Liver (tissue), 9 donors: ENCODE data around the gene DST. TPM values are rescaled to one million over a fixed set of nuclear protein-coding genes. Genes with fewer than 3 reads are reported as not detected.

Experiments used
- DNase-seq: peaks from one replicate; pipeline ENCODE4 v3.0.0-alpha.2; 2017; ENCODE audit warnings: low spot score
- H3K27ac ChIP-seq, 2 donors: one replicate each; pipeline ENCODE4 v1.7.0; 2013; ENCODE audit warnings: inconsistent platforms in 2 of 2, low read length in 2 of 2, control low read depth in 1 of 2, low read depth in 1 of 2, mild to moderate bottlenecking in 1 of 2
- H3K27me3 ChIP-seq, 4 donors: one replicate each; pipeline versions ENCODE4 v1.6.1 to v1.7.0; 2013; ENCODE audit warnings: low read length in 3 of 4, inconsistent platforms in 1 of 4, mild to moderate bottlenecking in 1 of 4, moderate library complexity in 1 of 4; ENCODE audit not compliant: control insufficient read depth in 4 of 4, insufficient read depth in 4 of 4
- H3K36me3 ChIP-seq, 4 donors: one replicate each; pipeline versions ENCODE4 v1.6.1 to v1.7.0; 2013; ENCODE audit warnings: low read length in 3 of 4, mild to moderate bottlenecking in 3 of 4, low read depth in 1 of 4, moderate library complexity in 1 of 4; ENCODE audit not compliant: control insufficient read depth in 4 of 4, insufficient read depth in 3 of 4
- H3K4me1 ChIP-seq, 4 donors: one replicate each; pipeline versions ENCODE4 v1.6.1 to v1.7.0; 2013; ENCODE audit warnings: low read length in 3 of 4, mild to moderate bottlenecking in 3 of 4, moderate library complexity in 1 of 4; ENCODE audit not compliant: control insufficient read depth in 4 of 4, insufficient read depth in 4 of 4
- H3K4me3 ChIP-seq, 3 donors: one replicate each; pipeline versions ENCODE4 v1.6.1 to v1.7.0; 2013; ENCODE audit warnings: low read length in 3 of 3, control low read depth in 1 of 3, low read depth in 1 of 3, mild to moderate bottlenecking in 1 of 3
- H3K9ac ChIP-seq, 2 donors: one replicate each; pipeline ENCODE4 v1.7.0; 2013; ENCODE audit warnings: low read length in 2 of 2, mild to moderate bottlenecking in 2 of 2, moderate library complexity in 2 of 2, control low read depth in 1 of 2, low read depth in 1 of 2
- H3K9me3 ChIP-seq, 4 donors: one replicate each; pipeline versions ENCODE4 v1.6.1 to v1.7.0; 2013; ENCODE audit warnings: low read length in 3 of 4; ENCODE audit not compliant: control insufficient read depth in 4 of 4
- ATF3 ChIP-seq: IDR thresholded peaks from 2 replicates; pipeline ENCODE4 v1.6.1; 2016; ENCODE audit warnings: antibody characterized with exemption
- EGR1 ChIP-seq, 2 donors: IDR thresholded peaks; 2 replicates each; pipeline ENCODE4 v1.6.1; 2016 to 2018; ENCODE audit warnings: antibody characterized with exemption in 2 of 2, low read depth in 2 of 2
- FOXA2 ChIP-seq: IDR thresholded peaks from 2 replicates; pipeline ENCODE4 v1.6.1; 2016; ENCODE audit warnings: antibody characterized with exemption
- GABPA ChIP-seq, 2 donors: IDR thresholded peaks in 1 of 2; conservative IDR thresholded peaks in 1 of 2; 2 replicates each; pipeline ENCODE4 v1.6.1; 2016; ENCODE audit warnings: antibody characterized with exemption in 2 of 2, mild to moderate bottlenecking in 1 of 2, moderate library complexity in 1 of 2
- HNF4A ChIP-seq, 2 donors: conservative IDR thresholded peaks; 2 replicates each; pipeline ENCODE4 v1.6.1; 2016; ENCODE audit warnings: antibody characterized with exemption in 2 of 2, mild to moderate bottlenecking in 2 of 2
- HNF4G ChIP-seq: IDR thresholded peaks from 2 replicates; pipeline ENCODE4 v1.6.1; 2016; ENCODE audit warnings: antibody characterized with exemption
- JUND ChIP-seq, 2 donors: IDR thresholded peaks; 2 replicates each; pipeline ENCODE4 v1.6.1; 2016; ENCODE audit warnings: antibody characterized with exemption in 2 of 2
- NR2F2 ChIP-seq: IDR thresholded peaks from 2 replicates; pipeline ENCODE4 v1.6.1; 2016; ENCODE audit warnings: antibody characterized with exemption
- RXRA ChIP-seq, 2 donors: IDR thresholded peaks; 2 replicates each; pipeline ENCODE4 v1.6.1; 2017 to 2018; ENCODE audit warnings: antibody characterized with exemption in 2 of 2, mild to moderate bottlenecking in 1 of 2
- YY1 ChIP-seq: IDR thresholded peaks from 2 replicates; pipeline ENCODE4 v1.6.1; 2016; ENCODE audit warnings: antibody characterized with exemption, mild to moderate bottlenecking
- WGBS: extraction: QIAGEN DNeasy Blood & Tissue Kit; methylation state at CpG from one replicate; pipeline ENCODE4 v1.1.7; 2013; 5-methylcytosine and 5-hydroxymethylcytosine counted together
- polyA plus RNA-seq, 2 donors: library from polyadenylated mRNA; stranded (reverse) in 1 of 2; unstranded in 1 of 2; fragments of 200-250 nt in 1 of 2; fragments of >200 nt in 1 of 2; fragmentation: Nextera tagmentation in 1 of 2; extraction: Ambion mirVana in 1 of 2; gene quantifications; one replicate each; pipeline versions ENCODE4 v1.2.1 to v1.2.3, GENCODE V29; 2013 to 2015
- total RNA-seq, 2 donors: library from RNA; depleted of rRNA; stranded (reverse); fragments of >200 nt; gene quantifications; one replicate each; pipeline ENCODE4 v1.2.3, GENCODE V29; 2014
- TF ChIP-seq, protein P1 (sequence below): IDR thresholded peaks from 2 replicates; pipeline ENCODE4 v1.6.1; 2016; ENCODE audit warnings: antibody characterized with exemption
- TF ChIP-seq, protein P2 (sequence below): fragments of 150-350 bp; IDR thresholded peaks from 2 replicates; pipeline ENCODE4 v1.5.1; 2017; ENCODE audit warnings: improper control_type of control experiment, low read depth, low read length; ENCODE audit not compliant: missing input control
- TF ChIP-seq, protein P3 (sequence below): IDR thresholded peaks from 2 replicates; pipeline ENCODE4 v1.6.1; 2016; ENCODE audit warnings: antibody characterized with exemption
- donor health status: healthy.
- donor health status: healthy.
- donor health status: healthy.
- donor health status: healthy.
- donor health status: healthy.

DST gene
- total and polyA plus RNA-seq, 4 donors: 30.5 to 234 (median 86.7) TPM

DNA sequence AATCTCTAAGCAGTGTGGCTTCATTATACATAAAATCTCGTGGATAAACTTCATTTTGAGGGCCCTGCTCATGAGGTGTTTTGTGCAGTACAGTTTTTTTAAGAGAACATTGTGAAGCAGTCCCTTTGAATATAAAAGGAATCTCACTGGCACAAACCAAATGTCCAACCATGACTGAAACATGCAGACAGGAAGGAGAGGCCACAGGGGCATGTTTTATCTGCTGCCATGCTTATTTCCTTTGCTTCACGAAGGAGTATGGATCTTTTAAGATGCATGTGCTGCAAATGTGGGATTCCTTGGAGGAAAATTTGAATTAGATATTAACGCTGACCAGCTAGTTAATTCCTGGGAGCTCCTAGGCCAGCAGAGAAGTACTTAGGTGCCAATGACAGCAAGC, 192.3 kb downstream of the DST start:
- WGBS: 74% methylated on average over 3 of the region's 3 CpGs
- Histone ChIP-seq H3K4me1 (peaks cover 8 to 25% (median 24%) of the 10 kb centered on the region in 4 donors), H3K36me3 (no peaks in the 10 kb centered on the region), H3K27ac (peak overlapping the region; percentile 0 to 72), H3K27me3 (no peaks in the 10 kb centered on the region), H3K9me3 (no peaks in the 10 kb centered on the region), H3K9ac (no peak overlapping the region), H3K4me3 (no peak overlapping the region)
- TF ChIP-seq RXRA (IDR thresholded peaks at IDR 0.05) (no peak), YY1 (no peak), FOXA2 (no peak)
- TF ChIP-seq, protein P1, sequence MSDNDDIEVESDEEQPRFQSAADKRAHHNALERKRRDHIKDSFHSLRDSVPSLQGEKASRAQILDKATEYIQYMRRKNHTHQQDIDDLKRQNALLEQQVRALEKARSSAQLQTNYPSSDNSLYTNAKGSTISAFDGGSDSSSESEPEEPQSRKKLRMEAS: no peak
- TF ChIP-seq, protein P2, sequence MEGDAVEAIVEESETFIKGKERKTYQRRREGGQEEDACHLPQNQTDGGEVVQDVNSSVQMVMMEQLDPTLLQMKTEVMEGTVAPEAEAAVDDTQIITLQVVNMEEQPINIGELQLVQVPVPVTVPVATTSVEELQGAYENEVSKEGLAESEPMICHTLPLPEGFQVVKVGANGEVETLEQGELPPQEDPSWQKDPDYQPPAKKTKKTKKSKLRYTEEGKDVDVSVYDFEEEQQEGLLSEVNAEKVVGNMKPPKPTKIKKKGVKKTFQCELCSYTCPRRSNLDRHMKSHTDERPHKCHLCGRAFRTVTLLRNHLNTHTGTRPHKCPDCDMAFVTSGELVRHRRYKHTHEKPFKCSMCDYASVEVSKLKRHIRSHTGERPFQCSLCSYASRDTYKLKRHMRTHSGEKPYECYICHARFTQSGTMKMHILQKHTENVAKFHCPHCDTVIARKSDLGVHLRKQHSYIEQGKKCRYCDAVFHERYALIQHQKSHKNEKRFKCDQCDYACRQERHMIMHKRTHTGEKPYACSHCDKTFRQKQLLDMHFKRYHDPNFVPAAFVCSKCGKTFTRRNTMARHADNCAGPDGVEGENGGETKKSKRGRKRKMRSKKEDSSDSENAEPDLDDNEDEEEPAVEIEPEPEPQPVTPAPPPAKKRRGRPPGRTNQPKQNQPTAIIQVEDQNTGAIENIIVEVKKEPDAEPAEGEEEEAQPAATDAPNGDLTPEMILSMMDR: no peak
- DNase-seq: no peak

GRCh38 chr6:56448046-56448445, 194.6 kb downstream of the DST start:
- H3K4me3 ChIP-seq: no peak overlapping the region
- whole genome bisulfite sequencing: 45% methylated on average over 1 of the region's 1 CpG
- no peaks in the 10 kb centered on the region for H3K9me3 ChIP-seq
- H3K36me3 ChIP-seq: no peaks in the 10 kb centered on the region
- H3K4me1 ChIP-seq: peaks cover 8 to 22% (median 19%) of the 10 kb centered on the region in 4 donors
- H3K9ac ChIP-seq: no peak overlapping the region
- TF ChIP-seq ATF3: no peak
- TF ChIP-seq, protein P2: no peak
- TF ChIP-seq HNF4G: no peak
- no peak for TF ChIP-seq NR2F2
- no peak for TF ChIP-seq GABPA (IDR thresholded peaks at IDR 0.05 in 1 of 2, conservative IDR thresholded peaks at IDR 0.05 in 1 of 2)
- TF ChIP-seq, protein P3, sequence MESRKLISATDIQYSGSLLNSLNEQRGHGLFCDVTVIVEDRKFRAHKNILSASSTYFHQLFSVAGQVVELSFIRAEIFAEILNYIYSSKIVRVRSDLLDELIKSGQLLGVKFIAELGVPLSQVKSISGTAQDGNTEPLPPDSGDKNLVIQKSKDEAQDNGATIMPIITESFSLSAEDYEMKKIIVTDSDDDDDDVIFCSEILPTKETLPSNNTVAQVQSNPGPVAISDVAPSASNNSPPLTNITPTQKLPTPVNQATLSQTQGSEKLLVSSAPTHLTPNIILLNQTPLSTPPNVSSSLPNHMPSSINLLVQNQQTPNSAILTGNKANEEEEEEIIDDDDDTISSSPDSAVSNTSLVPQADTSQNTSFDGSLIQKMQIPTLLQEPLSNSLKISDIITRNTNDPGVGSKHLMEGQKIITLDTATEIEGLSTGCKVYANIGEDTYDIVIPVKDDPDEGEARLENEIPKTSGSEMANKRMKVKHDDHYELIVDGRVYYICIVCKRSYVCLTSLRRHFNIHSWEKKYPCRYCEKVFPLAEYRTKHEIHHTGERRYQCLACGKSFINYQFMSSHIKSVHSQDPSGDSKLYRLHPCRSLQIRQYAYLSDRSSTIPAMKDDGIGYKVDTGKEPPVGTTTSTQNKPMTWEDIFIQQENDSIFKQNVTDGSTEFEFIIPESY: no peak
- TF ChIP-seq HNF4A (conservative IDR thresholded peaks at IDR 0.05): no peak
- no peak for TF ChIP-seq YY1
- TF ChIP-seq EGR1 (IDR thresholded peaks at IDR 0.05; ENCODE audit: low read depth in 2 of 2): no peak
- TF ChIP-seq JUND (IDR thresholded peaks at IDR 0.05): no peak
- TF ChIP-seq, protein P1: no peak
- DNase-seq: no peak
- no peak overlapping the region for H3K27ac ChIP-seq
- no peaks in the 10 kb centered on the region for H3K27me3 ChIP-seq
